ENCODE measurements around the gene AGAP9. TPM values are rescaled to one million over a fixed set of nuclear protein-coding genes. Genes with fewer than 3 reads are reported as not detected.
"Not testable (repeated sequence)": the region's sequence is repeated elsewhere in the genome, so short reads cannot be mapped to it uniquely, and the experiment has no call there.

Gene AGAP9
- total RNA-seq, 4 donors from 2014 or later: 0.94 to 8.8 (median 3.3) TPM

DNA sequence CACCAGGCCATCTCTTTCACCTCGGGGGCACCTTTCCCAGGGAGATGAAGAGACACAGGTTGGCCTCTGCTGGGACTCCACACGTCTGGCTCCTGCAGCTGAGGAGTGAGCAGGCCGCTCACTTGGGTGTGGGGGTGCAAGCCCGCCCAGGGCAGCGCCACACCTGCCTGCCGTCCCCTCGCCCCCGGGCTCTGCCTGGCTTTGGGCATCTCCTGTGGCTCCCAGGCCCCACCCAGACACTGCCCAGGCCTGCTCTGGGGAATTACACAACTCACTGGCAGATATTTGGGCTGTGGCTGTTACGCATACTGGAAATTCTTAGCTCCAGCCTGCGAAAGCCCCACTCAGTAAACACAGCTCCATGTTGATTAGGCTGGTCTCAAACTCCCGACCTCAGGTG is 39.5 kb downstream of the AGAP9 start, which contains the start of gene ANXA8:
TSS of gene ANXA8 (minus strand) at position 193 of the 400 bp plus-strand sequence. CDS start at position 11, 182 bp downstream.
- H3K27me3 ChIP-seq; H3K9me3 ChIP-seq; intact Hi-C loops (cut with DNase I); H3K4me1 ChIP-seq; DNase-seq; H3K36me3 ChIP-seq: not testable (repeated sequence)
- H3K4me3 ChIP-seq: peak within 1 kb of the TSS; percentile 22 to 53 (median 36)
- H3K27ac ChIP-seq: peak within 1 kb of the TSS; percentile 75 to 83 (median 81)
- TF ChIP-seq POLR2A (IDR thresholded peaks at IDR 0.05): peak in 2 of 4 donors; percentile 42 to 72
- WGBS, 2 donors: 39 to 73% methylated on average over 2 to 3 of the region's 11 CpGs

DNA sequence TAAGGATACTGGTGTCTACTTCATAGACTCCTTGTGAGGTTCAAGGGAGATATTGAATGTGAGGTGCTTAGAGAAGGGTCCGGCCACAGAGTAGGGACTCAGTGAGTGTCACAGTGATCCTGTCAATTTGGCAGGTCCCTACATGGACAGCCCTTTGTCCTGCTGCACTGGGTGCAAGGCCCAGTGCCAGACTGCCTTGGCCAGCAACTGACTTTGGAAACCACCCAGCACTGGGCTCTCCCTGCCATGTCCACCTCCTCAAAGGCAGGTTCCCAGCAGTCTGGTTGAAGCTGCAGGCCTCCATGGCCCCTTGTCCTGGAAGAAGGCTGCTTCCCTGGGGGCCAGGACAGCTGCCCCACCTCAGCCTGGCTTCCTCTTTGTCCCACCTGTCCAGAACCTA is 41.1 kb downstream of the AGAP9 start:
- H3K36me3 ChIP-seq; H3K27me3 ChIP-seq; intact Hi-C loops (cut with DNase I); H3K4me1 ChIP-seq; DNase-seq; H3K9me3 ChIP-seq; H3K4me3 ChIP-seq: not testable (repeated sequence)
- WGBS, 2 donors: no CpG with 5 or more reads among the region's 1 CpG
- peak overlapping the region in 1 of 4 donors; percentile 77 for H3K27ac ChIP-seq

DNA sequence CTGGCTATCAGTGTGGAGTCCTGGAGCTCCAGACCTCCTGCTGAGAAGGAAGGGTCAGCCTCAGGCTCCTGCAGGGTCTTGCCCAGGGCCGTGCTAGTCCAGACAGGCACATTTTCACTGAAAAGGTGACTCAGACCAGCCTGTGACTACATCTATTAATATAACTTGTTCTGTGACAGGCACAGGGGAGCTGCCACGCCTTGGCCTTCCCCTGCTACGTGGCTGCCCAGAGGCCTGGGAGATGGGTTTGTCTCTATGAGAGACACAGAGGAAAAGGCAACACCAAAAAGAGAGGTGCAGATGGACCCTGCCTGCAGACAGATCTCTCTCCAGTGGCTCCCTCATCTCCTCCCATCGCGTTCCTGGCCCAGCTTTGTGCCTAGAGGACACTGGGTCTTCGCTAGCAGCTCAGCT is 41.7 kb downstream of the AGAP9 start:
- H3K36me3 ChIP-seq; H3K4me3 ChIP-seq; intact Hi-C loops (cut with DNase I); H3K4me1 ChIP-seq; DNase-seq; H3K27me3 ChIP-seq; H3K9me3 ChIP-seq: not testable (repeated sequence)
- no CpG with 5 or more reads among the region's 6 CpGs for WGBS, 2 donors
- H3K27ac ChIP-seq: peak overlapping the region in 3 of 4 donors; percentile 63 to 77 (median 66)

DNA sequence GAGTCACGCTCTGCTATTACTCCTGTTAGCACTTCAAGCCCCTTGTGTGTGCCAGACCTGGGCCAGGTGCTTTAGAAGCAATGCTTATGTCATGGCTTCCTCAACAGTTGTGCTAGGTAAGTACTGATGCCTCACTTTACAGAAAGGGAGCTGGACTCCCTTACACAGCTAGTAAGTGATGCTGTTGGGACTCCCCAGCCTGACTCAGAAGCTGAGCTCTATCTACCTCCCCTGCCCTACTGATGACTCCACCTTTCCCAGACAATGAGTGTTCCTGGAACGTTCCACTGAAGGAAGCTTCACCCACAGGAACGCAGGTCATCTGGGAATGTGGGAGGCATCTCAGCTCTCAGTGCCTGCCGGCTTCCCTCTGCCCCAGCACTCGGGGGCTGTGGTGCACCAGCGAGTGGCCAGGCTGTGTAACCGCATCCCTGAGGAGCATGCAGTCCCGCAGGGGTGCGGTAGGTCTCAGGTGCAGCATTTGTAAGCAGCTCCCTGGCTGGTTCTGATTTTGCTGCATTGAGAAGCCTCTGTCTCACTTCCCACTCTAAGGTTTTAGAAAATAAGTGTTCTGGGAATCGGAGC is 42.2 kb downstream of the AGAP9 start:
- H3K27me3 ChIP-seq; DNase-seq; H3K4me3 ChIP-seq; intact Hi-C loops (cut with DNase I); H3K4me1 ChIP-seq; H3K36me3 ChIP-seq; H3K9me3 ChIP-seq: not testable (repeated sequence)
- peak overlapping the region in 2 of 4 donors; percentile 61 to 76 for H3K27ac ChIP-seq
- WGBS, 2 donors: no CpG with 5 or more reads among the region's 10 CpGs

DNA sequence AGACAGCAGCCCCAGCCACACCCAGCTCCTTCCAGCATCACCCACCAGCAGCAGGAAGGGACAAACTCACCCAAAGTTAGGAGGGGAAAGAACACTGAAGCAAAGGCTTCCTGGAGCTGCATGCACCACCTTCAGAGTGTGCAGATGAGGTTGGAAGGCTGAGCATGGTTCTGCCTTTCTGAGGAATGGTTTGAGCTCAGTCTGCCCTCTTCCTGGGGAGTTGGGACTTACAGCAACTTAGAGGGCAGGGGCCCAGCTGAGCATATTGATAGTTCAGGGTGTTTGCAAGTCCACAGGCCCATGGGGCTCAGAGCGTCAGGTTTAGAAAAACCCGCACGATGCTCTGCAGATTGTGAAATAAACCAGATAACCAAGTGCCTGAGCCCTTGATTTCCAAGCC is 43.3 kb downstream of the AGAP9 start:
- H3K4me1 ChIP-seq; DNase-seq; intact Hi-C loops (cut with DNase I); H3K4me3 ChIP-seq; H3K27me3 ChIP-seq; H3K9me3 ChIP-seq; H3K36me3 ChIP-seq; H3K27ac ChIP-seq: not testable (repeated sequence)
- no CpG with 5 or more reads among the region's 3 CpGs for WGBS, 2 donors

DNA sequence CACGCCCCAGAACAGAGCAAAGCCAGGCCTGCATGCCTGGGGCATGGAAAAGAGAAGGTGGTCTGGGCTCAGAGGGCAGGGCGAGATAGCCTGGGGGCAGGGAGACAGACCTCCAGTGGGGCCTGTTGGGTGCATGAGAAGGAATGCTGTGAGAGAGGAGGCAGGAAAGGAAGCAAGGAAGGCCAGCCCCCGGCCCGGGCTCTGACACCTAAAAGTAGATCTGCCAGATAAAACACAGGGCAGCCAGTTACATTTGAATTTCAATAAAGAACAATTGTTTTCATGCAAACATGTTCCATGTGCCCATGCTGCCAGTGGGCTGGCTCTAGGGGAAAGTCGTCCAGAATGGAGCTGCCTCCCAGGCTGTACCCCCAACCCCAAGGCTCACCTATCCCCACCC is 45.3 kb downstream of the AGAP9 start:
- 19 to 40% methylated on average over 2 to 3 of the region's 5 CpGs for WGBS, 2 donors

DNA sequence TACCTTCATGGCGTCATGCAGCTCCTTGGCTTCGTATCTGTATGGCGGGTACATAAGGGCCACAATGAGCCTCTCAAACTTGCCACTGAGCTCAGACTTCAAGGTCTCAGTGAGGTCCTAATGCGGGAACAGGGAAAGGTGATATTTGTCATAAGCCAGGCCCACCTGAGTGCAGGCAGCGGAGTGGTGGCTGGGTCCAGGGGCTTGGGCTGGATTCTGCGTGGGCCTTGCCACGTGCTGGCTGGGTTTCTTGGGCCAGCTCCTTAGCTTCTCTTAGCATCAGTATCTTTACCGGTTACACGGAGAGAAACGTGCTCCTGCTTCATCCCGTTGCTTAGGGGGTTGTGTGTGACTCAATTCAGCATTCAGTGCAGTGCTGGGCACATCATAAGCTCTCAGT is 46.4 kb downstream of the AGAP9 start:
- H3K27ac ChIP-seq; H3K36me3 ChIP-seq; H3K4me1 ChIP-seq; H3K27me3 ChIP-seq; H3K4me3 ChIP-seq; DNase-seq; H3K9me3 ChIP-seq; intact Hi-C loops (cut with DNase I): not testable (repeated sequence)
- WGBS, 2 donors: no CpG with 5 or more reads among the region's 11 CpGs

More for the DNA sequence above, 45.3 kb downstream of the AGAP9 start:
- H3K4me3 ChIP-seq; DNase-seq; intact Hi-C loops (cut with DNase I); H3K27me3 ChIP-seq; H3K9me3 ChIP-seq; H3K4me1 ChIP-seq; H3K27ac ChIP-seq; H3K36me3 ChIP-seq: not testable (repeated sequence)

DNA sequence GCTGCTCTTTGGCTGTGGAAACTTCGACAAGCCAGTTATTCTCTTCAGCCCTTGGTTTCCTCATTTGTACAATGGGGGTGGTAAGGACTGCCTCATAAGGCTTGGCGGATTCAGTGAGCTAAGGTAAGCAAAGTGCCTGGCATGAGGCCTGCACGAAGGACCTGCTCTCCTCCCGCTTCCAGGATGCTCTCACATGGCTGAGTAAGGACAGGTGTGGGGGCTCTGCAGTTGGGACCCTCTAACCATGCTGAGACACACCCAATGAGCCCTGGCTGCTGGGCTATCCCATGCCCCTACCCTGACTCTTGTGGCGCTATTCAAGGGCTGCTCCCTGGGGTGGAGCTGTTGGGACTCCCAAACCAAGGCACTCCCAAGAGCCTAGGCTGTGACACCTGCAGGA is 48.3 kb downstream of the AGAP9 start:
- H3K36me3 ChIP-seq; DNase-seq; H3K27me3 ChIP-seq; H3K4me1 ChIP-seq; H3K9me3 ChIP-seq; H3K27ac ChIP-seq; intact Hi-C loops (cut with DNase I); H3K4me3 ChIP-seq: not testable (repeated sequence)
- WGBS, 2 donors: 80 to 100% methylated on average over 1 to 3 of the region's 5 CpGs

DNA sequence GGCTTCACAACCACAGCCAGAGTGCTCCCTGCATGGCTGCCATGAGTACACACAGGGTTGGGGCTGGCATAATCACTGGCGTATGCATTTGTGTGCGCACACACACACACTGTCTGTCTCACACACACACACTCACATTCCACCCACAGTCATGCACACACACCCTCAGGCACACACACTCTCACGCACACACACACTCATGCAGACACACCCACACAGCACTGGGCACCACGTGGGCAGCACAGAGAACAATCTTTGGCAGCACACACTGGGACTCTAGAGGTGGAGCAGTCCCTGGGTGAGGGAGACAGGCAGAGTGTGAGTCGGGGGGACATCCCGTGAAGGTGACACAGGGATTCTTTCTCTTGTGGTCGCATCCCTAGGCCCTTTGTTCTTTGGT is 49.9 kb downstream of the AGAP9 start:
- intact Hi-C loops (cut with DNase I); H3K27ac ChIP-seq; H3K4me3 ChIP-seq; H3K27me3 ChIP-seq; H3K36me3 ChIP-seq; H3K9me3 ChIP-seq; H3K4me1 ChIP-seq; DNase-seq: not testable (repeated sequence)
- no CpG with 5 or more reads among the region's 7 CpGs for WGBS, 2 donors

DNA sequence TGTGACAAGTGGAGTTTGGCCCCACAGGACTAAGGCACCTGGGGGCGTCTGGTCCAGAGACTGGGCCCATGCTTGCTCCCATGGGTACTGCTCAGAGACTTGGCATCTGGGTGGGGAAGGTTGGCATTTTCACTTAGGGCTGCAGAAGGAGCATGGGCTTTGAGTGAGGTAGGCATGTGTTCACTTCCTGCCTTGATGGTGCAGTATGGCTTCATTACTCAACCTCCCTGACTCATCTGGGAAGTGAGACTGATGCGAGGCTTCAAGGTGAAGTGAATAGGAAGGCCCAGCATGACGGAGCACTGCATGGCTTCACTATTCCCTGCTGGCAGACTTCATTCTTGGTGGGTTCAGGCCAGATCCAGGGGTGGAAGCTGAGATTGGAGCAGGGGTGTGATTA is 50.8 kb downstream of the AGAP9 start:
- H3K4me3 ChIP-seq; intact Hi-C loops (cut with DNase I); DNase-seq; H3K27ac ChIP-seq; H3K36me3 ChIP-seq; H3K9me3 ChIP-seq; H3K4me1 ChIP-seq; H3K27me3 ChIP-seq: not testable (repeated sequence)
- no CpG with 5 or more reads among the region's 3 CpGs for WGBS, 2 donors

DNA sequence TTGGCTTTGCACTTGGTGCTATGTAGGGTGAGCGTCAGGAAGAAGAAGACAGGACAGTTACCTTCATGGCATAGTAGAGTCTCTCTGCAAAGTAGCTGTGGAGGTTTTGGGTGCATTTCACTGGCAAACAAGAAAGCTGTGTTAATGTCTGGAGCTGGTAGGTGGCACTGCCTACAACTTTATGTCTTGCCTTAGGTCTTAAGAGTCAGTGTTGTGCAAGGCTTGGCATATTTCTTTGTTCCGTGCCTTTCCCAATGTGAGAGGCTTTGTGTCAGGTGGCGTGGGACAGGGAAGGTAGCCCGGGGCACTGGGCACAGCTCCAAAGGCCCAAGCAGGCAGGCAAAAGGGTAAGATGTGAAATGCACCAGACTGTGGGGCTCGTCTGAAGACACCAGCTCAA is 51.4 kb downstream of the AGAP9 start:
- H3K27ac ChIP-seq, H3K27me3 ChIP-seq: not testable (repeated sequence)

DNA sequence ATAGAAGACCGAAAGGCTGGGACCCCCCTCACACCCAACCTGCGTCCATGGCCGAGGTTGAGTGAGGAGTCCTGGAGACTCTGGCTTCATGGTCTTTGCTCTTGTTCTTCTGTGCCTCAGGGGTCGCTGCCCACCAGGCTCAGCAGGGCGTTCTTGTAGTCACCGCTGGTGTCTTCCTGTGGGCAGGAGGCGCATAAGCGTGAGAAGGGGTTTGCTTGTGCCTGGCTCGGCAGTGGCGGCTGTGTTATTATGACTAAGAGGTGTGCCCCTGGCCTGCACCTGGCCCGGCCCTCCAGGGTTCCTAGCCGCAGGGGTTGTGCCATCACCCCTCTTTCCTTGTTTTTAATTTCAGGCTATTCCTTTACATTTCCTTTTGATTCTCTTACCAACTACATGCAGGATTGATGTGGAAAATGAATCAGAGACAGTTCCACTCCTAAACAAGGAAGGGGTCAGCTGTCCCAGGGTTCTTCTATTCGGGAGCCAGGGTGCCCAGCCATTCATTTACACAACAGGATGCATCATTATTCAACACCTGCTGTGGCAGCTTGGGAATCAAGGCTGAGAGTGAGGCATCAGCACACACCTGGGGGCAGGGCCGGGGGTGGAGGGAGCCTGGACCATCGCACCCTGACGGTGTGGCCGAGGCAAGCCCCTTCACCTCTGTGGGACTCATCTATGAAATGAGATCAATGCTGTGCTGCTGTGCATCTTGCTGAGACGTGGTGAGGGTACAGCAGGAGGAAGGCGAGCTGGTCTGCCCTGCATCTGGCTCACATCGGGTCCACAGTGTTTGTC is 54.5 kb downstream of the AGAP9 start:
- 86 to 100% methylated on average over 1 to 7 of the region's 20 CpGs for WGBS, 2 donors
- H3K4me3 ChIP-seq; H3K27ac ChIP-seq; DNase-seq; H3K27me3 ChIP-seq; H3K4me1 ChIP-seq; intact Hi-C loops (cut with DNase I); H3K9me3 ChIP-seq; H3K36me3 ChIP-seq: not testable (repeated sequence)

More for the DNA sequence above, 51.4 kb downstream of the AGAP9 start:
- H3K9me3 ChIP-seq; DNase-seq; H3K36me3 ChIP-seq; H3K4me3 ChIP-seq; intact Hi-C loops (cut with DNase I); H3K4me1 ChIP-seq: not testable (repeated sequence)
- no CpG with 5 or more reads among the region's 5 CpGs for WGBS, 2 donors

DNA sequence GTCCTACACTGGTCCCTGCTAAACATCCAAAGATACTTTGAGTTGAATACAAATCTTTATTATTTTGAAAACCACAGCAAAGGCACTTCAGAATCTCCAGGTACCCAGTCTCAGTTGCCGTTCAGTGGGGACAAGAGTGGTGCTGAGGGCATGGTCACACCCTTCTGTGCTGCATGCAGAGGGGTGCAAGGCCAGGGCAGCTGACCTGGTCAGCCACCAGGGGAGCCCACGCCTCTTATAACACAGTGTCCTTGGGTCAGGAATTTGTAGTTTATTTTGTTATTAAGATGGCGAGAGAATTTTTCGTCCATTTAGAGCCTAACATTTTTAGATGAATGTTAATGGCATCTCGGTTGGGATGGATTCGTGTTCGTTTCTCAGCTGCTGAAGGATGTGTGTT is 55.5 kb downstream of the AGAP9 start:
- H3K4me3 ChIP-seq; intact Hi-C loops (cut with DNase I): not testable (repeated sequence)
- no CpG with 5 or more reads among the region's 7 CpGs for WGBS, 2 donors

More for the DNA sequence above, 55.5 kb downstream of the AGAP9 start:
- not testable (repeated sequence) for H3K4me1 ChIP-seq, H3K36me3 ChIP-seq, H3K9me3 ChIP-seq, DNase-seq, H3K27me3 ChIP-seq, H3K27ac ChIP-seq

Data from esophagus squamous epithelium (tissue), 5 donors.